Measurements from ENCODE around the gene GRIN2A.

Gene GRIN2A

GRCh38 chr16:10188236-10188635, 6.0 kb upstream of the GRIN2A start:
- no peak for DNase-seq

GRCh38 chr16:10181196-10182162, 749 bp downstream of the GRIN2A start:
- peak in 55 of 58 donors; percentile 10 to 86 (median 53) for DNase-seq

GRCh38 chr16:10180771-10181163, 1.5 kb downstream of the GRIN2A start:
- peak in 37 of 58 donors; percentile 3 to 52 (median 25) for DNase-seq

GRCh38 chr16:10180042-10180770, 2.0 kb downstream of the GRIN2A start:
- peak in 2 of 58 donors; percentile 4 to 52 for DNase-seq

GRCh38 chr16:10178526-10178925, 3.7 kb downstream of the GRIN2A start:
- DNase-seq = peak in 1 of 58 donors; percentile 12

- peak in 1 of 58 donors; percentile 23 for DNase-seq
Observed at GRCh38 chr16:10178080-10178479, 4.1 kb downstream of the GRIN2A start.

GRCh38 chr16:10172848-10173655, 9.2 kb downstream of the GRIN2A start:
- peak in 11 of 58 donors; percentile 6 to 44 (median 11) for DNase-seq

GRCh38 chr16:10171221-10171620, 11.0 kb downstream of the GRIN2A start:
- DNase-seq = no peak

GRCh38 chr16:10169904-10170410, 12.3 kb downstream of the GRIN2A start:
- DNase-seq = no peak

GRCh38 chr16:10169031-10169430, 13.2 kb downstream of the GRIN2A start:
- DNase-seq = no peak

GRCh38 chr16:10168258-10168657, 14.0 kb downstream of the GRIN2A start:
- peak in 1 of 58 donors; percentile 43 for DNase-seq

- no peak for DNase-seq
Observed at GRCh38 chr16:10165643-10166042, 16.6 kb downstream of the GRIN2A start.

- DNase-seq = peak in 2 of 58 donors; percentile 6 to 23
Observed at GRCh38 chr16:10162981-10163380, 19.2 kb downstream of the GRIN2A start.

- no peak for DNase-seq
Observed at GRCh38 chr16:10156099-10156498, 26.1 kb downstream of the GRIN2A start.

GRCh38 chr16:10154389-10154788, 27.8 kb downstream of the GRIN2A start:
- no peak for DNase-seq

- DNase-seq = peak in 2 of 58 donors; percentile 1 to 5
Observed at GRCh38 chr16:10153985-10154384, 28.2 kb downstream of the GRIN2A start.

- DNase-seq = no peak
Observed at GRCh38 chr16:10151718-10152117, 30.5 kb downstream of the GRIN2A start.

GRCh38 chr16:10150906-10151305, 31.3 kb downstream of the GRIN2A start:
- no peak for DNase-seq

GRCh38 chr16:10145542-10146035, 36.6 kb downstream of the GRIN2A start:
- DNase-seq = no peak

- DNase-seq = no peak
Observed at GRCh38 chr16:10141671-10142070, 40.6 kb downstream of the GRIN2A start.

GRCh38 chr16:10138881-10139280, 43.3 kb downstream of the GRIN2A start:
- DNase-seq = peak in 3 of 58 donors; percentile 0 to 23 (median 6)

All from anterior cingulate cortex (tissue), 58 donors.